Measurements from ENCODE around the gene PTPRN2. TPM values are rescaled to one million over a fixed set of nuclear protein-coding genes. Genes with fewer than 3 reads are reported as not detected.
"Not testable (repeated sequence)": the region's sequence is repeated elsewhere in the genome, so short reads cannot be mapped to it uniquely, and the experiment has no call there.

PTPRN2 gene
- polyA plus RNA-seq, 4 donors = 1.6 to 11.7 (median 4.0) TPM

DNA sequence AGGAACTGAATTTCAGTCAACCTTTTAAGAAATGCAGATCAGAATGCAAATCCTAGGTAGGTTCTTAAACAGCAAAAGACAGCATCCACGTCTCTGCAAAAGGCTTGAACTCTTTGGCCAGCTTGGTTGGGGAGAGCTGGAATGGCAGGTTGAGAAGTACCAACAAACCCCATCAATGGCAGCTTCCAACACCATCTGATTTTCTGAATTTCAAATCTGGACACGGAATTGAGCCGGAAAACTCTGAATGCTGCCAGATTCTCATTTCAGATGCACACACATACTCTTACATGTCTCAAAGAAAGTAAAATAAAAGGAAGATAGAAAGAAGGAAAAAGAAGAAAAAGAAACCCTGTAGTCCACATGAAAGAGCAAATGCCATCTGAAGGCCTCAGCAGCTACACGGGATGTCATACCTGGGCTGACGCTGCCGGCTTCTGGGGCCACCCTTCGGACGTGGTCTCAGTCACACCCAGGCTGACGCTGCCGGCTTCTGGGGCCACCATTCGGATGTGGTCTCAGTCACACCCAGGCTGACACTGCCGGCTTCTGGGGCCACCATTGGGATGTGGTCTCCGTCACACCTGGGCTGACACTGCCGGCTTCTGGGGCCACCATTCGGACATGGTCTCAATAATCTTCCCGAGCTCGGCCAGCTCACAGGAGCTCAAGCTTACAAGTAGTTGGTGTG, 165.3 kb downstream of the PTPRN2 start:
- H3K36me3 ChIP-seq (ENCODE audit: control insufficient read depth in 3 of 3, insufficient read depth in 2 of 3, low read depth in 1 of 3, low read length in 3 of 3) = no peaks in the 10 kb centered on the region
- no peak for DNase-seq
- H3K27me3 ChIP-seq (ENCODE audit: control insufficient read depth in 3 of 3, insufficient read depth in 3 of 3, low read length in 3 of 3) = no peaks in the 10 kb centered on the region
- H3K4me3 ChIP-seq (ENCODE audit: low read depth in 1 of 3, low read length in 3 of 3) = no peak overlapping the region
- H3K9me3 ChIP-seq (ENCODE audit: control insufficient read depth in 2 of 2, insufficient read depth in 1 of 2, low read depth in 1 of 2, low read length in 1 of 2) = no peaks in the 10 kb centered on the region
- no peak overlapping the region for H3K27ac ChIP-seq (ENCODE audit: low read depth in 1 of 3, low read length in 2 of 3)
- H3K4me1 ChIP-seq (ENCODE audit: control insufficient read depth in 3 of 3, insufficient read depth in 2 of 3, low read depth in 1 of 3, low read length in 2 of 3) = no peaks in the 10 kb centered on the region
- 92 to 93% (median 93%) methylated on average over 17 of the region's 17 CpGs for WGBS, 3 donors
- FAIRE-seq = no peak

DNA sequence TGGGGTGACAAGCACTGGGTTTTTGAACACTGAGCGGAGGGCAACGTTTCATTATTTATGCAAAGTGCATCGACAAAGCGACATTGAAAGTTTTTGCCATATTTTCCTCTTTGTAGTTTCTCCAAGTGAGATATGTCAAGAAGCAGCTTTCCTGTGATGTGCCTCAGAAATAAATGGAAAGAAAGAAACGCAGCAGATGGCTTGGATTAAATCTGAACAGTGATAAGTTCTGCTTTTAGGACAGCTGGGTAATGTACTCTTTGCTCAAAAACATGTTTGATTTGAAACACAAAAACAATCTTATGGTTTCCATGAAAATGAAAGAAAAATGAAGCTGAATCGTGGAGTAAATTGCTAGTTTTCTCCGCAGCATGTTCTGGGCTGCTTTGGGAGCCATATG, 166.3 kb downstream of the PTPRN2 start:
- no peak for FAIRE-seq
- Histone ChIP-seq H3K27me3 (ENCODE audit: control insufficient read depth in 3 of 3, insufficient read depth in 3 of 3, low read length in 3 of 3) (no peaks in the 10 kb centered on the region), H3K4me1 (ENCODE audit: control insufficient read depth in 3 of 3, insufficient read depth in 2 of 3, low read depth in 1 of 3, low read length in 2 of 3) (no peaks in the 10 kb centered on the region), H3K27ac (ENCODE audit: low read depth in 1 of 3, low read length in 2 of 3) (no peak overlapping the region), H3K4me3 (ENCODE audit: low read depth in 1 of 3, low read length in 3 of 3) (no peak overlapping the region), H3K36me3 (ENCODE audit: control insufficient read depth in 3 of 3, insufficient read depth in 2 of 3, low read depth in 1 of 3, low read length in 3 of 3) (no peaks in the 10 kb centered on the region), H3K9me3 (ENCODE audit: control insufficient read depth in 2 of 2, insufficient read depth in 1 of 2, low read depth in 1 of 2, low read length in 1 of 2) (peaks cover 0 to 2% of the 10 kb centered on the region in 2 donors)
- 64 to 83% (median 81%) methylated on average over 7 of the region's 7 CpGs for WGBS, 3 donors
- no peak for DNase-seq

DNA sequence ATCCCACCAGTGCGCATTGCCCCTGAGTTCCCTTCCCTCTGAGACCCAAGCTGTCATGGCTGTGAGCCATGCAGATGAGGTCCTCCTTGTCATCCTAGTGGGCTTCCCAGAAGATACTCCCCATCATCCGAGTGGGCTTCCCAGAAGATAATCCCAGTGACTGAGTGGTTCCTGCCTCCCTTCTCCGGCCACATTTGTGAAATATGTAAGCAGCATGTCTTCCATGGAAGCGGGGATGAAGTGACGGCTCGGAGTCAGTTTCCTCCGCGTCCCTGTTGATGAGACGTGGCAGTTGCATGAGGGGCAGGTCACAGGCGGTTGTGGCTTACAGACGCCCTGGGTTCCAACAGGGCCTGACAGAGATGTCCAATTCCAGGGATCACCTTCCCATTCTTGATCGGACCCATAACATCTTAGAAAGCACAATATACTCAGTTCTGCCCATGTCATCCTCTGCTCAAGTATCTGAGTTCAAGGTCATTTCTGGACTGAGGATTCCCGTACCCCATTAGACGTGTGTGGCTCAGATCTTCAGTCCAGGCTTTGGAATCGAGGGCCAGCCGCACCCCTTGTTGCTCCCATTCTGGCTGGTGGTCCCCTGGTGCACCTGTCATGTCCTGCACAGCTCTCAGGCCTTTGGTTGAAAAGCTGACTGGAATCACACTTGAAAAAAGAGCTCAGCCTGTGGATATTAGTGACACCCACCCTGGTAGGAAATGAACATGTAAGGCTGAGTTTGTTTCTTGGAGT, 166.9 kb downstream of the PTPRN2 start:
- no peak for FAIRE-seq
- DNase-seq = no peak

DNA sequence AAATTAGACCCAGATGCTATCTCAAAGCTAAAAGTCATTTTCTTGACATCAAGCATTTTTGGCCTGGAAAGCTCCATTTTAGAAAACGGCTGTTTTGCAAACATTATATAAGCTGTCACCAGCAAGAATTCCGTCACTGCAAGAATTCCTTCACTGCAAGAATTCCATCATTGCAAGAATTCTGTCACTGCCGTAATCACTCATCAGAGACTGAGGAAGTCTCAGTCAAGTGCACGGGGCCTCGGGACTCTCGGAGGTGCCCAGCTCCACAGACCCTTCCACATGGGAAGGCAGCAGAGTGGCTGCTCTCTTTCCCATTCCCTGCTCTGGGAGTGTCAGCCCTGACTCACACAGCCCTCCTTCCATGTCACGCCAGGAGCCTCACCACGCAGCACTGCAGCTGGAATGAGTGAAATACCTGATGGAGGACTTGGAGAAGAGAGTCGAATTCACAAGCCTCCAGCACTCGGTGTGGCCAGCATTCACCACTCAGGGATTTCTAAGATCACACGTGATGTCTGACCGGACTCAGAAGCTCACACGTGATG, 168.3 kb downstream of the PTPRN2 start:
- 74 to 86% (median 85%) methylated on average over 13 of the region's 13 CpGs for WGBS, 3 donors
- DNase-seq (no peak), FAIRE-seq (no peak)
- Histone ChIP-seq H3K27ac (ENCODE audit: low read depth in 1 of 3, low read length in 2 of 3) (no peak overlapping the region), H3K9me3 (ENCODE audit: control insufficient read depth in 2 of 2, insufficient read depth in 1 of 2, low read depth in 1 of 2, low read length in 1 of 2) (peaks cover 0 to 2% of the 10 kb centered on the region in 2 donors), H3K4me1 (ENCODE audit: control insufficient read depth in 3 of 3, insufficient read depth in 2 of 3, low read depth in 1 of 3, low read length in 2 of 3) (no peaks in the 10 kb centered on the region), H3K36me3 (ENCODE audit: control insufficient read depth in 3 of 3, insufficient read depth in 2 of 3, low read depth in 1 of 3, low read length in 3 of 3) (no peaks in the 10 kb centered on the region), H3K27me3 (ENCODE audit: control insufficient read depth in 3 of 3, insufficient read depth in 3 of 3, low read length in 3 of 3) (no peaks in the 10 kb centered on the region), H3K4me3 (ENCODE audit: low read depth in 1 of 3, low read length in 3 of 3) (no peak overlapping the region)

More for the DNA sequence above, 166.9 kb downstream of the PTPRN2 start:
- Histone ChIP-seq H3K4me3 (ENCODE audit: low read depth in 1 of 3, low read length in 3 of 3) (no peak overlapping the region), H3K4me1 (ENCODE audit: control insufficient read depth in 3 of 3, insufficient read depth in 2 of 3, low read depth in 1 of 3, low read length in 2 of 3) (no peaks in the 10 kb centered on the region), H3K36me3 (ENCODE audit: control insufficient read depth in 3 of 3, insufficient read depth in 2 of 3, low read depth in 1 of 3, low read length in 3 of 3) (no peaks in the 10 kb centered on the region), H3K27me3 (ENCODE audit: control insufficient read depth in 3 of 3, insufficient read depth in 3 of 3, low read length in 3 of 3) (no peaks in the 10 kb centered on the region), H3K9me3 (ENCODE audit: control insufficient read depth in 2 of 2, insufficient read depth in 1 of 2, low read depth in 1 of 2, low read length in 1 of 2) (peaks cover 0 to 2% of the 10 kb centered on the region in 2 donors), H3K27ac (ENCODE audit: low read depth in 1 of 3, low read length in 2 of 3) (no peak overlapping the region)
- 86 to 91% (median 90%) methylated on average over 16 of the region's 16 CpGs for WGBS, 3 donors

DNA sequence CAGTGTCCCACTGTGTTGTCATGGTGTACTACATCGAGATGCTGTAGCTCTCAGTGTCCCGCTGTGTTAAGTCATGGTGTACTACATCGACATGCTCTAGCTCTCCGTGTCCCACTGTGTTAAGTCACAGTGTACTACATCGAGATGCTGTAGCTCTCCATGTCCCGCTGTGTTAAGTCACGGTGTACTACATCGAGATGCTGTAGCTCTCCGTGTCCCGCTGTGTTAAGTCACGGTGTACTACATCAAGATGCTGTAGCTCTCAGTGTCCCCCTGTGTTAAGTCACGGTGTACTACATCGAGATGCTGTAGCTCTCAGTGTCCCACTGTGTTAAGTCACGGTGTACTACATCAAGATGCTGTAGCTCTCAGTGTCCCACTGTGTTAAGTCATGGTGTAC, 169.2 kb downstream of the PTPRN2 start:
- H3K36me3 ChIP-seq (ENCODE audit: control insufficient read depth in 3 of 3, insufficient read depth in 2 of 3, low read depth in 1 of 3, low read length in 3 of 3); H3K9me3 ChIP-seq (ENCODE audit: control insufficient read depth in 2 of 2, insufficient read depth in 1 of 2, low read depth in 1 of 2, low read length in 1 of 2); H3K4me3 ChIP-seq (ENCODE audit: low read depth in 1 of 3, low read length in 3 of 3); DNase-seq; H3K4me1 ChIP-seq (ENCODE audit: control insufficient read depth in 3 of 3, insufficient read depth in 2 of 3, low read depth in 1 of 3, low read length in 2 of 3); FAIRE-seq; H3K27ac ChIP-seq (ENCODE audit: low read depth in 1 of 3, low read length in 2 of 3); H3K27me3 ChIP-seq (ENCODE audit: control insufficient read depth in 3 of 3, insufficient read depth in 3 of 3, low read length in 3 of 3): not testable (repeated sequence)
- WGBS, 3 donors = 90 to 93% (median 90%) methylated on average over 14 of the region's 14 CpGs

DNA sequence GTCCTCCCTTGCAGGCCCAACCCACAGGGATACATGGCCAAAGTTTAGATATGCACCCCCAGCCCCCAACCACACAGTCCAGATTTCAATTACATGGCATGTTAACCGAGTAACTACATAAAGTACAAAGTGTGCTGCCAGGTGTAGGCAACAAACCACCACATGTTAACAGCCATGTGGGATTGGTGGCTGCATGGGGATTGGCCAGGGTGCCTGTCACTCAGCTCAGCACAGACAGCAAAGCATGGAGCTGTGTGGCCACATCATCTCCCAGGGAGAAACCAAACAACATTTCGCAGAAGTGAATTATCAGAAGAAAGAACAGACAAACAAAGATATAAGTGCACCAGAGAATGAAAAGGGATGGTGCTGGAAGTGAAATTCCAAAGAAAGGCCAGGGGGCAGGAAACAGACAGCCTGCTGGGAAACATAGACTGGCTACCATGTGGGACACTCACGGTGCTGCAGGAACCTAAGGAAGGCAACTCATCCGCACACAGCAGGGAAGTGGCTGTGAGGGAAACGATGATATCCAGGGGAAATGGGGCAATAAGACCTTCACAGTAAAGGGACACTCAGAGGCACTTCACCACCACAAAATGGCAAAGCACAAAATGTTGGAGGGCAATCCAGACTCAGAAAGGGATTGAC, 171.2 kb downstream of the PTPRN2 start:
- no peak for DNase-seq
- H3K27ac ChIP-seq (ENCODE audit: low read depth in 1 of 3, low read length in 2 of 3) = no peak overlapping the region
- no peaks in the 10 kb centered on the region for H3K4me1 ChIP-seq (ENCODE audit: control insufficient read depth in 3 of 3, insufficient read depth in 2 of 3, low read depth in 1 of 3, low read length in 2 of 3)
- no peaks in the 10 kb centered on the region for H3K27me3 ChIP-seq (ENCODE audit: control insufficient read depth in 3 of 3, insufficient read depth in 3 of 3, low read length in 3 of 3)
- WGBS, 3 donors = 72 to 75% (median 75%) methylated on average over 5 of the region's 5 CpGs
- H3K9me3 ChIP-seq (ENCODE audit: control insufficient read depth in 2 of 2, insufficient read depth in 1 of 2, low read depth in 1 of 2, low read length in 1 of 2) = peaks cover 0 to 2% of the 10 kb centered on the region in 2 donors
- no peak for FAIRE-seq
- no peak overlapping the region for H3K4me3 ChIP-seq (ENCODE audit: low read depth in 1 of 3, low read length in 3 of 3)
- H3K36me3 ChIP-seq (ENCODE audit: control insufficient read depth in 3 of 3, insufficient read depth in 2 of 3, low read depth in 1 of 3, low read length in 3 of 3) = no peaks in the 10 kb centered on the region

DNA sequence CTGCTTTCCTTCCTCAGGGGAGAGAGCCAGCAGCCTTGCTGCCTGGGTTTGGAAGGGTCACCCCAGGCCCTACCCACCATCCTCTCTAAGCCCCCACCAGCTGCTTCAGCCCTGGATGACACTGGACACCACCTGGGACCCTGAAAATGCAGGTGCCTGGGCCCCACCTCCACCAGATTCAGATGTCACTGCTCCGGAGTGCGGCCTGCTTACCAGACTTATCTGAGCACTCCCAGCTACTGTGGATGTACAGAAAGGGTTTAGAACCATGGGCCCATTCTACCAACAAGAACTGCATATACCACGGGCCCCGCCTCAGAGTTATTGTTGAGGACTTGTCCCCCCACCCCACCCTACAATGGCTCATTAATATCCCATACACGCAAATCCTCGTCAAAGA, 172.3 kb downstream of the PTPRN2 start:
- DNase-seq (no peak), FAIRE-seq (no peak)
- Histone ChIP-seq H3K4me1 (ENCODE audit: control insufficient read depth in 3 of 3, insufficient read depth in 2 of 3, low read depth in 1 of 3, low read length in 2 of 3) (no peaks in the 10 kb centered on the region), H3K4me3 (ENCODE audit: low read depth in 1 of 3, low read length in 3 of 3) (no peak overlapping the region), H3K27ac (ENCODE audit: low read depth in 1 of 3, low read length in 2 of 3) (no peak overlapping the region), H3K9me3 (ENCODE audit: control insufficient read depth in 2 of 2, insufficient read depth in 1 of 2, low read depth in 1 of 2, low read length in 1 of 2) (peaks cover 0 to 2% of the 10 kb centered on the region in 2 donors), H3K27me3 (ENCODE audit: control insufficient read depth in 3 of 3, insufficient read depth in 3 of 3, low read length in 3 of 3) (no peaks in the 10 kb centered on the region), H3K36me3 (ENCODE audit: control insufficient read depth in 3 of 3, insufficient read depth in 2 of 3, low read depth in 1 of 3, low read length in 3 of 3) (no peaks in the 10 kb centered on the region)
- 95 to 96% (median 96%) methylated on average over 6 of the region's 6 CpGs for WGBS, 3 donors

DNA sequence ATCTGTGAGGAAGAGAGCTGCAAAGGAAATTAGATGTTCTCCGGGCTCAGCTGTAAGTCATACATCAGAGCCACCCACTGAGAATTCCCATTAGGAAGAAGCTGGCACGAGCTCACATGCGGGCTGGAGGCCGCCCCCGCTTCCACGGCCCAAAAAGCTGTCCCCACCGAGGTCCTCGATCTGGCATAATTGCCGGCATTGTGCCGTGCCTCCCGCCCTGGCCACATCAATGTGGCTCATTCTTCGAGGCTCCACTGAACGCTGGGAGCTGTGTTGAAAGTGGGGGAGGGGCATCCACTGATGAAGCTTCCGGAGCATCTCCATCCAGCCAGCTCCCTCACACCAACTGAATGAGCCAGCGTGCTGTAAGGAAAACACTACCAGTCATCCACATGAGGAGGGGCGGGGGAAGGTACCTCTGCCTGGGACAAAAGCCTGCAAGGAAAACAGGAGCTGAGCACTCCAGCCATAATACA, 173.1 kb downstream of the PTPRN2 start:
- no peak for DNase-seq
- peaks cover 0 to 1% (median 0%) of the 10 kb centered on the region in 3 donors for H3K4me1 ChIP-seq (ENCODE audit: control insufficient read depth in 3 of 3, insufficient read depth in 2 of 3, low read depth in 1 of 3, low read length in 2 of 3)
- WGBS, 3 donors = 58 to 85% (median 83%) methylated on average over 16 of the region's 16 CpGs
- FAIRE-seq = no peak
- no peaks in the 10 kb centered on the region for H3K36me3 ChIP-seq (ENCODE audit: control insufficient read depth in 3 of 3, insufficient read depth in 2 of 3, low read depth in 1 of 3, low read length in 3 of 3)
- H3K4me3 ChIP-seq (ENCODE audit: low read depth in 1 of 3, low read length in 3 of 3) = no peak overlapping the region
- peaks cover 0 to 2% of the 10 kb centered on the region in 2 donors for H3K9me3 ChIP-seq (ENCODE audit: control insufficient read depth in 2 of 2, insufficient read depth in 1 of 2, low read depth in 1 of 2, low read length in 1 of 2)
- no peaks in the 10 kb centered on the region for H3K27me3 ChIP-seq (ENCODE audit: control insufficient read depth in 3 of 3, insufficient read depth in 3 of 3, low read length in 3 of 3)
- no peak overlapping the region for H3K27ac ChIP-seq (ENCODE audit: low read depth in 1 of 3, low read length in 2 of 3)
